ENCODE data around the gene ETS1.

GRCh38 chr11:128507936-128508335, 79.4 kb downstream of the ETS1 start:
- TF ChIP-seq CTCF (IDR thresholded peaks at IDR 0.05; ENCODE audit: insufficient read depth, low read length) (no peak), POLR2AphosphoS5 (IDR thresholded peaks at IDR 0.05; ENCODE audit: low read depth) (no peak), SPI1 (IDR thresholded peaks at IDR 0.05; ENCODE audit: borderline replicate concordance, low read depth) (no peak), REST (IDR thresholded peaks at IDR 0.05; ENCODE audit: insufficient replicate concordance, low read depth) (no peak), GABPA (IDR thresholded peaks at IDR 0.05; ENCODE audit: low read depth) (no peak)

Measured in HL-60 (cell line).